ENCODE data around the gene ZDHHC11B.

Gene ZDHHC11B

GRCh38 chr5:671459-672328 is 112.8 kb downstream of the ZDHHC11B start:
- TF ChIP-seq EGR1 (IDR thresholded peaks at IDR 0.05) (no peak), MAX (IDR thresholded peaks at IDR 0.05) (0 out of 2 replicates have a peak, but pooled peaks have one; percentile 30), NFIC (IDR thresholded peaks at IDR 0.05) (no peak; the same call in 1 of the 2 replicates), CEBPB (IDR thresholded peaks at IDR 0.05) (no peak), TCF12 (IDR thresholded peaks at IDR 0.05; ENCODE audit: low read depth) (0 out of 2 replicates have a peak, but pooled peaks have one; percentile 34), ZBTB7A (IDR thresholded peaks at IDR 0.05; ENCODE audit: low read depth) (peak; percentile 66; the same call in 1 of the 2 replicates), RAD21 (IDR thresholded peaks at IDR 0.05; ENCODE audit: low read depth) (peak; percentile 69), CREB1 (IDR thresholded peaks at IDR 0.05; ENCODE audit: low read depth) (no peak), FOXM1 (IDR thresholded peaks at IDR 0.05; ENCODE audit: borderline replicate concordance, low read depth) (no peak), YY1 (IDR thresholded peaks at IDR 0.05; ENCODE audit: low read depth) (no peak; the same call in 1 of the 2 replicates), EP300 (IDR thresholded peaks at IDR 0.05; ENCODE audit: borderline replicate concordance) (0 out of 2 replicates have a peak, but pooled peaks have one; percentile 11), REST (IDR thresholded peaks at IDR 0.05; ENCODE audit: low read depth) (no peak), TAF1 (IDR thresholded peaks at IDR 0.05; ENCODE audit: low read depth) (no peak), TEAD4 (IDR thresholded peaks at IDR 0.05) (0 out of 2 replicates have a peak, but pooled peaks have one; percentile 7)
- TF ChIP-seq, protein P1, sequence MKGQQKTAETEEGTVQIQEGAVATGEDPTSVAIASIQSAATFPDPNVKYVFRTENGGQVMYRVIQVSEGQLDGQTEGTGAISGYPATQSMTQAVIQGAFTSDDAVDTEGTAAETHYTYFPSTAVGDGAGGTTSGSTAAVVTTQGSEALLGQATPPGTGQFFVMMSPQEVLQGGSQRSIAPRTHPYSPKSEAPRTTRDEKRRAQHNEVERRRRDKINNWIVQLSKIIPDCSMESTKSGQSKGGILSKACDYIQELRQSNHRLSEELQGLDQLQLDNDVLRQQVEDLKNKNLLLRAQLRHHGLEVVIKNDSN (IDR thresholded peaks at IDR 0.05) = no peak

DNA sequence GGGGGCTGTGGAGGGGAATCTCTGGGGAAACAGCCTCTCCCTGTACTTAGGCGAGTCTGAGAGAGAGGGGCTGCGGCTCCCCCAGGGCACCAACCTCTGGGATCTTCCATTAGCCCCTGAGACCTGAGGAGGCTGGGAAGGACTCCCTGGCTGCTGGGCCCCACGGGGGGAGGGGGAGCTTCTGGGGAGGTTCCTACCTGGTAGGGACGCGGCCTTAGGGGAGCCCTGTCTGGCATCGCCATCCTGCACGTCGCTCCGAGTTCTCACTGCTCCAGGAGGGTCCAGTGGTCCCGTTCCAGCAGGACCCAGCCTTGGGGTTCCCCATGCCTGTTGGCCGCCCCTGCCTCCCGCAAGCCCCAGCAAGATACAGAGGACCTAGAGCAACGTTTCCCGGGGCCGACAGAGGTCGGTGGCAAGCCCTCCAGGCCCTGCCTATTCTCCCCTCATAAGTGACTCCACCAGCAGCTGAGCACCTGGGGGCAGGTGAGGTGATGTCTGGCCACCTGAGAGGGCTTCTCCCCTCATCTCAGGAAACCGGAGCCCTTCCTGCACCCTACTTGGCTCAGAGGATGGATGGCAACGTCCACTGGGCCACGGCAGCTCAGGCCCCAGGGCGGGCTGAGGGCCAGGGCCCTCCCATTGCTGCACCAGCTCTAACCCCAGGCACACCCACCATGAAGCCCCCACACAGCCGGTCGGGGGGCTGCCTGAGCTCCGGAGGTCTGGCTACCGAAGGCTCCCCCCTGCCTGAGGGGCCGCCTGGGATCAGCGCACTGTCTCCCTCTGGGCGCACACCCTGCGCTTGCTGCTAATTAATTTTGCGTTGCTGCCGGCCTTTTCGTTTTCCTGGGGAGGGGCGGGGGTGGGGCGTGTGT is 113.9 kb downstream of the ZDHHC11B start:
- TF ChIP-seq MAX (IDR thresholded peaks at IDR 0.05) (no peak), NFIC (IDR thresholded peaks at IDR 0.05) (no peak), FOXM1 (IDR thresholded peaks at IDR 0.05; ENCODE audit: borderline replicate concordance, low read depth) (no peak), REST (IDR thresholded peaks at IDR 0.05; ENCODE audit: low read depth) (no peak), TAF1 (IDR thresholded peaks at IDR 0.05; ENCODE audit: low read depth) (no peak), YY1 (IDR thresholded peaks at IDR 0.05; ENCODE audit: low read depth) (no peak), EGR1 (IDR thresholded peaks at IDR 0.05) (no peak), CREB1 (IDR thresholded peaks at IDR 0.05; ENCODE audit: low read depth) (no peak), CEBPB (IDR thresholded peaks at IDR 0.05) (no peak), RAD21 (IDR thresholded peaks at IDR 0.05; ENCODE audit: low read depth) (no peak), TCF12 (IDR thresholded peaks at IDR 0.05; ENCODE audit: low read depth) (no peak), TEAD4 (IDR thresholded peaks at IDR 0.05) (no peak), ZBTB7A (IDR thresholded peaks at IDR 0.05; ENCODE audit: low read depth) (no peak), EP300 (IDR thresholded peaks at IDR 0.05; ENCODE audit: borderline replicate concordance) (no peak)
- TF ChIP-seq, protein P1 (IDR thresholded peaks at IDR 0.05) = no peak

- TF ChIP-seq CREB1 (IDR thresholded peaks at IDR 0.05; ENCODE audit: low read depth) (no peak), MAX (IDR thresholded peaks at IDR 0.05) (no peak), REST (IDR thresholded peaks at IDR 0.05; ENCODE audit: low read depth) (no peak), EP300 (IDR thresholded peaks at IDR 0.05; ENCODE audit: borderline replicate concordance) (no peak), FOXM1 (IDR thresholded peaks at IDR 0.05; ENCODE audit: borderline replicate concordance, low read depth) (no peak)
Measured at GRCh38 chr5:669842-670395, 114.6 kb downstream of the ZDHHC11B start.
